ENCODE results near the gene GEMIN4. TPM values are rescaled to one million over a fixed set of nuclear protein-coding genes. Genes with fewer than 3 reads are reported as not detected.
"Not testable (repeated sequence)": the region's sequence is repeated elsewhere in the genome, so short reads cannot be mapped to it uniquely, and the experiment has no call there.

GEMIN4 gene
- total RNA-seq, 1 experiment from 2014 or later = 43.5 TPM

GRCh38 chr17:781805-782731 is 30.0 kb upstream of the GEMIN4 start, which contains the start of the genes GLOD4 and MRM3:
TSS of gene GLOD4 (minus strand) at chr17:782280. CDS start at chr17:782255, 25 bp downstream.
TSS of gene MRM3 (plus strand) at chr17:782353. CDS start at chr17:782379, 26 bp downstream.
- DNase-seq (ENCODE audit: low read depth) = peak; percentile 80

DNA sequence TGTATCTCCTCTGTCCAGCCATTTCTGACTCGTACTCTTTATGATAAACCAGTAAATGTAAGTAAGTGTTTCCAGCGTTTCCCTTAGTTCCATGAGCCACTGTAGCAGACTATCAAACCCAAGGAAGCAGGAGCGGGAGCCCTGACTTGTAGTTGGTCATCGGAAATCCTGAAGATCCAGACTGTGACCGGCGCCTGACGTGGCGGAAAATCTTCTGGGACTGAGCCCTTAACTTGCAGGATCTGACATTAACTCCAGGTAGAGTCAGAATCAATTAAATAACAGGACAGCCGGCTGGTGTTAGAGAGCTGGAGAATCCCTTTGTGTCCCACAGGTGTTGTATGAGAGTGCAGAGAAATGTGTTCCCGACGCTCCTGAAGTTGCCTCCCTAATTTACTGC is 26.0 kb upstream of the GEMIN4 start:
- no peak for DNase-seq (ENCODE audit: low read depth)

DNA sequence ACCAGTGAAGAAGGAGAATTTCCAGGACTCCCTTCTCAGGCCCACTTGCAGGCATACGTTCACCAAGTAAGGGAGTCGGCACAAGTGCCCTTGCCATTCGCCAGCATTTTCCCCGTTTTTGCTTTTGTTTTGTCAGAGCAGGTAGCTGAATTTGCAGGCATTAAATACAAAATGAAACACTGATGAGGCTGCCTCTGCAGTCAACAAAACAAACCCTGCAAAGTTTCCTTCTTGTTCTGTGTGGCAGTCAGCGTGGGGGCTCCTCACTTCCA is 22.2 kb upstream of the GEMIN4 start:
- no peak for DNase-seq (ENCODE audit: low read depth)

- no peak for DNase-seq (ENCODE audit: low read depth)
Observed at GRCh38 chr17:773467-774312, 21.6 kb upstream of the GEMIN4 start.

DNA sequence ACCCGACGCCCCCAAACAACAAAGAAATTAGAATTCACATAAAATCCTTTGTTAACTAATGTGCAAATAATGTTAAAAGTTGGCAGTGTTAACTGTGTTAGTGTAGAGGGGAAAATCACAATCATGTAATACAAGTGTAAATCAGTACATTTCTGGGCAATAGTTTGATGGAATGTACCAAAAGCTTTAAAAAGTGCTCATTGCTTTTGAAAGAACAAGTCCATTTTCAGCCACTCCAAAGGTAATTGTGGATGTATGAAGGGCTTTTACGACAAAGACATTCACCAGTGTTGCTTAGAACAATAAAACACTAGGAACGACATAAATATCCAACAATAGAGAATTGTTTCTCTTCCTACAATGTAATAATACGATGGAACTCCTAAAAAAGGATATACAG is 21.0 kb upstream of the GEMIN4 start:
- DNase-seq (ENCODE audit: low read depth) = no peak

DNA sequence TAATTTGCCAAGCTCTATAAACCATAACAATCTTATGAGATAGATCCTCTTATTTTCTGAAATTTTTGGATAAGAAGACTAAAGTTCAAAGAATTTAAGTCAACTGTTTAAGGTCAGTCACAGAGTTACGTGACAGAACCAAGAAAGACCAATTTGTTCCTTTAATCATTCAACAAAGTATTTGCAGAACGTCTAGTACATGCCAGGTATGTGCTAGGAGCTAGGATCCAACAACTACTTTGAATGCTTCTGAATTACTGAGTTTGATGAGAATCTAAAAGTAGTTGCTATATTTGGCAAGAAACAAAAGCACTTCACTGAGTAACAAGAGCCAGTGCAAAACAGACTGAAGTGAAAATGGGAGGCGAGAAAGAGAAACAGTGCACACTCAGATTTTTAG is 15.0 kb upstream of the GEMIN4 start:
- DNase-seq (ENCODE audit: low read depth) = no peak

- no peak for DNase-seq (ENCODE audit: low read depth)
Observed at GRCh38 chr17:760371-760770, 8.3 kb upstream of the GEMIN4 start.

DNA sequence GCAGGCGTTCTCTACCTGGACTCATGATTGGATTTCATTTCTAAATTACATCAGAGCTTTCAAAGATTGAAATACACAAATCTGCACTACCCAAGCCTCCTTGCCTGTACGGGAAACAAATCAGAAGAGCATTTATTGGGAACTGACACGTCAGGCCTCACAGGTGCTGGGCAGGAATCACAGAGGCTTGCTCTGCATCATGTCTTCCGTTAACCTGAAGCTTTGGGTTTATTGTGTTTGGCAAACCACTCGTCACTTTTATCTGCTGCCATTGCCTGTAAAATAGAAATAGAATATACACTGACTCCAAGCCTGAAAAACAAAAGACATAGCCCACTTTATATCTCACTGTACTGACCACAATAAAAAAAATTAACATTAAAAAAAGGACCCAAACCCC is 7.9 kb upstream of the GEMIN4 start:
- no peak for DNase-seq (ENCODE audit: low read depth)

GRCh38 chr17:756010-756567 is 4.0 kb upstream of the GEMIN4 start:
- not testable (repeated sequence) for DNase-seq (ENCODE audit: low read depth)

- DNase-seq (ENCODE audit: low read depth) = not testable (repeated sequence)
Observed at GRCh38 chr17:755319-755961, 3.4 kb upstream of the GEMIN4 start.

DNA sequence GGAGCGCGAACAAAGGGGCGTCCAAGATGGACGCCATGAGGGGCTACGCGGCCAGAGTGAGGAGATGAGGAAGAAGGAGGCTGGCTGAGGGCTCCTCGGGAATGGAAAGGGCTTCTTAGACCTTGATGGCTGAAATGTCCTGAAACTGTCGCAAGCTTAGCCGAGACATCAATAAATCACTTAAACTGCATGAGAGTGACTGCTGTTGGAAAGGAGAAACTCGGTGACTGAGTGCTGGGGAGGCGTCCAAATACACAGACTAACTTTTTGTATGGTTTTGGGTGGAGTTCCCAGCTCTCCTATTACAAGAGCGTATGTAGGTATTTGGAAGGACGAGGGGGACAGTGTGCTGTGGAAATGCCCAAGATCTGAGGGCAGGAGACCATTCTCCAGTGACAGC is 1.4 kb upstream of the GEMIN4 start:
- no peak for DNase-seq (ENCODE audit: low read depth)

- DNase-seq (ENCODE audit: low read depth) = no peak
Observed at GRCh38 chr17:752620-753219, 656 bp upstream of the GEMIN4 start.

GRCh38 chr17:751269-752001 is 629 bp downstream of the GEMIN4 start:
- DNase-seq (ENCODE audit: low read depth) = no peak

DNA sequence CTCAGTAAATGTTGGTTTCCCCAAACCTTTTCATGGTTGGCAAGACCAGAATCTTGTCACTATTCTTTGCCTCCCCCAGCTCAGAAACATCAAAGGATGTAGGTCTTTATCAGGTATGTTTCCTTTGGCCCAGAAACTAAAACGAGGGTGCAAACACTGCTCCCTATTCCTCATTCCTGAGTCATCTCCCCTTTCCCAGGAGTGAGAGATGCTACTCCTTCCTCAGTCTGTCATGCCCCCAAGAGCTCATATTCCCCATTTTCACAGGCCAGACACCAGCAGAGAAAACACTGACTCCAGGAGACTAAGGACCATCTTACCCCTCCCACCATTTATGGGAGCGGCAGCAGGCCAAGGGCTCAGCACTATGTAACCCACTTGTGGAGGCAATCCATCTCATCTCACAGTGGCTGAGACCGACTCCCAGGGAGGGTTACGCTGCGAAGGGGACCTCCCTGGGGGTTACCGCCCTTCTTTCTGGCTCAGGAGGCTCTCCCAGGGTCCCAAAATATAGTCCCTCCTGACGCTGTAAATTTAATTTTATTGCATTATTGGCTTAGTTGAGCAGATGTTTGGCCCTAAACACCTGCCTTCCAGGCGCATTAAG is 1.5 kb downstream of the GEMIN4 start:
- DNase-seq (ENCODE audit: low read depth) = no peak

DNA sequence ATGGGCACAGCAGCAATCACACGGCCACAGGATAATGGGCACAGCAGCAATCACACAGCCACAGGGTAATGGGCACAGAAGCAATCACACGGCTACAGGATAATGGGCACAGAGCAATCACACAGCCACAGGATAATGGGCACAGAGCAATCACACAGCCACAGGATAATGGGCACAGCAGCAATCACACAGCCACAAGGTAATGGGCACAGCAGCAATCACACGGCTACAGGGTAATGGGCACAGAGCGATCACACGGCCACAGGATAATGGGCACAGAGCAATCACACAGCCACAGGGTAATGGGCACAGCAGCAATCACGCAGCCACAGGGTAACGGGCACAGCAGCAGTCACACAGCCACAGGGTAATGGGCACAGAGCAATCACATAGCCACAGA is 2.7 kb downstream of the GEMIN4 start:
- not testable (repeated sequence) for DNase-seq (ENCODE audit: low read depth)

GRCh38 chr17:748604-749003 is 3.5 kb downstream of the GEMIN4 start:
- not testable (repeated sequence) for DNase-seq (ENCODE audit: low read depth)

- DNase-seq (ENCODE audit: low read depth) = no peak
Observed at GRCh38 chr17:746783-747629, 5.1 kb downstream of the GEMIN4 start.

DNA sequence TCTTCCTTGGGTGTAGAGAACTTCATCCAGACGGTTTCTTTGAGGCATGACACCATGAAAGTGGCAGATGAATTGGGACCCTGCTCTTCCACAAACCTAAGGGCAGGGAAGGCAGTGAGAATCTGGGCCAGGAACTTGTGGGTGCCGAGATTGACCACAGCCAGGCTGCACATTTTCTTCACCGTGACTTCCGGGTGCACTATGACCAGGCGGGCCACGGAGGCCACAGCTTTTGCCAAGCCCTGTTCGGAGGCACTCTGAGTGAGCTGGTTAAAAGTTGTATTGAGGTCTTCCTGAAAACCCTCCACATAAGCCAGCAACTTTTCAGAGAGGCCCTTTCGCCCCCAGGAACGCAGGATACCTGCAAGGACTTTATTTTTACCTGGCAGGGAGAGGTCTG is 5.9 kb downstream of the GEMIN4 start:
- no peak for DNase-seq (ENCODE audit: low read depth)

DNA sequence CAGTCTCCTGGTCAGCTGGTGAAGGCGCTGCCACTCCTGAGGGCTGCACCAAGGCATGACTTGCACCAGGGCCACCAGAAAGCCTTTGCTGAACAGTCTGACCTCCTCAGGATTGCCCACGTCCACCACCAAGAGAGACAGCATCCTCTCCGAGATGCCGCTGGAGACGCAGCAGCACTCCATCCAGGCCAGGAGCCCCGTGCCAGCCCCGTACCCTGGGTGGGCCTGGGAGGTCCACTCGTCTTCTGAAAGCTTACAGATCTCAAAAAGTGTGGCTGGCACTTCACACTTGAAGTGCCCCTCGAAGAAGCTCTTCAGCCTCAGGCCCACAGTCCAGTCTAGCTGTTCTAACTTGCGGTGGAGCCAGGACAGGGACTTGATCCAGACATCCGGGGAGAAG is 6.7 kb downstream of the GEMIN4 start:
- DNase-seq (ENCODE audit: low read depth) = no peak
